ENCODE results near the gene MSH2. TPM values are rescaled to one million over a fixed set of nuclear protein-coding genes. Genes with fewer than 3 reads are reported as not detected.

Gene MSH2
- total and polyA plus RNA-seq, 2 of the 13 experiments (the other 11 are each of a cell fraction or from before 2014, with no cell fraction given): 19.9 to 76.3 TPM

- TF ChIP-seq ZNF180 (CRISPR knock-in tag; IDR thresholded peaks at IDR 0.05; ENCODE audit: borderline replicate concordance, low read depth) (no peak), KDM1A (CRISPR knock-in tag; IDR thresholded peaks at IDR 0.05) (no peak), ZNF460 (CRISPR knock-in tag; IDR thresholded peaks at IDR 0.05; ENCODE audit: borderline replicate concordance) (no peak), ASH2L (IDR thresholded peaks at IDR 0.05; ENCODE audit: insufficient read length, low read depth, low read length) (peak; percentile 63), ZBTB37 (CRISPR knock-in tag; IDR thresholded peaks at IDR 0.05) (no peak), ARID5B (CRISPR knock-in tag; IDR thresholded peaks at IDR 0.05) (peak; percentile 93), ZNF841 (CRISPR knock-in tag; IDR thresholded peaks at IDR 0.05; ENCODE audit: borderline replicate concordance) (no peak), E2F5 (CRISPR knock-in tag; conservative IDR thresholded peaks at IDR 0.05) (no peak), ZNF326 (CRISPR knock-in tag; IDR thresholded peaks at IDR 0.05; ENCODE audit: borderline replicate concordance) (no peak), HBP1 (CRISPR knock-in tag; IDR thresholded peaks at IDR 0.05; ENCODE audit: low read depth) (peak; percentile 66), MIER2 (CRISPR knock-in tag; IDR thresholded peaks at IDR 0.05) (no peak), ZNF574 (CRISPR knock-in tag; IDR thresholded peaks at IDR 0.05) (no peak), HHEX (CRISPR knock-in tag; IDR thresholded peaks at IDR 0.05) (no peak), IRF2 (CRISPR knock-in tag; IDR thresholded peaks at IDR 0.05) (0 out of 2 replicates have a peak, but pooled peaks have one; percentile 11), PHF21A (CRISPR knock-in tag; IDR thresholded peaks at IDR 0.05) (0 out of 2 replicates have a peak, but pooled peaks have one; percentile 26), TGIF2 (CRISPR knock-in tag; IDR thresholded peaks at IDR 0.05) (no peak), NONO (IDR thresholded peaks at IDR 0.05) (no peak), NONO (CRISPR knock-in tag; conservative IDR thresholded peaks at IDR 0.05) (no peak), RXRA (CRISPR knock-in tag; IDR thresholded peaks at IDR 0.05) (peak; percentile 66; the same call in 1 of the 2 replicates)
Measured at GRCh38 chr2:47354013-47354847, 48.7 kb upstream of the MSH2 start (continued).
